ENCODE data around the gene FOXB1. TPM values are rescaled to one million over a fixed set of nuclear protein-coding genes. Genes with fewer than 3 reads are reported as not detected.

FOXB1 gene
- total RNA-seq, 2 donors from 2014 or later, result not detected

GRCh38 chr15:59999612-60000112, 4.4 kb upstream of the FOXB1 start:
- Histone ChIP-seq H3K4me3 (no peak overlapping the region), H3K9ac (ENCODE audit: low read depth in 2 of 2, low read length in 2 of 2) (no peak overlapping the region), H3K9me3 (no peaks in the 10 kb centered on the region), H3K27me3 (peaks cover 100% of the 10 kb centered on the region), H3K27ac (no peak overlapping the region), H3K4me1 (peaks cover 9% of the 10 kb centered on the region), H3K36me3 (no peaks in the 10 kb centered on the region)
- intact Hi-C loops (cut with DNase I), result no loop called here
- DNase-seq, result no peak
- TF ChIP-seq CTCF (IDR thresholded peaks at IDR 0.05), result no peak

GRCh38 chr15:60000113-60000823, 3.8 kb upstream of the FOXB1 start:
- H3K9me3 ChIP-seq, result no peaks in the 10 kb centered on the region
- H3K4me3 ChIP-seq, result no peak overlapping the region
- no peak for DNase-seq
- peaks cover 14% of the 10 kb centered on the region for H3K4me1 ChIP-seq
- no peak overlapping the region for H3K27ac ChIP-seq
- H3K9ac ChIP-seq (ENCODE audit: low read depth in 2 of 2, low read length in 2 of 2), result no peak overlapping the region
- H3K27me3 ChIP-seq, result peaks cover 100% of the 10 kb centered on the region
- no peak for TF ChIP-seq CTCF (IDR thresholded peaks at IDR 0.05)
- no peaks in the 10 kb centered on the region for H3K36me3 ChIP-seq
- intact Hi-C loops (cut with DNase I), result no loop called here

- no peak for DNase-seq
- H3K4me3 ChIP-seq, result no peak overlapping the region
- peaks cover 100% of the 10 kb centered on the region for H3K27me3 ChIP-seq
- H3K9me3 ChIP-seq, result no peaks in the 10 kb centered on the region
- no peaks in the 10 kb centered on the region for H3K36me3 ChIP-seq
- peaks cover 22% of the 10 kb centered on the region for H3K4me1 ChIP-seq
- no peak for TF ChIP-seq CTCF (IDR thresholded peaks at IDR 0.05)
- H3K27ac ChIP-seq, result no peak overlapping the region
- intact Hi-C loops (cut with DNase I), result no loop called here
- H3K9ac ChIP-seq (ENCODE audit: low read depth in 2 of 2, low read length in 2 of 2), result no peak overlapping the region
These were observed 3.1 kb upstream of the FOXB1 start for GRCh38 chr15:60000824-60001609.

- peaks cover 26% of the 10 kb centered on the region for H3K4me1 ChIP-seq
- peaks cover 97% of the 10 kb centered on the region for H3K27me3 ChIP-seq
- no peak overlapping the region for H3K9ac ChIP-seq (ENCODE audit: low read depth in 2 of 2, low read length in 2 of 2)
- H3K27ac ChIP-seq, result no peak overlapping the region
- DNase-seq, result no peak
- intact Hi-C loops (cut with DNase I), result no loop called here
- H3K4me3 ChIP-seq, result no peak overlapping the region
- no peaks in the 10 kb centered on the region for H3K9me3 ChIP-seq
- TF ChIP-seq CTCF (IDR thresholded peaks at IDR 0.05), result no peak
- H3K36me3 ChIP-seq, result no peaks in the 10 kb centered on the region
These were observed 2.2 kb upstream of the FOXB1 start for GRCh38 chr15:60001610-60002527.

Measured in colonic mucosa (tissue), 4 donors.